Middle frontal gyrus (tissue), 1 donor: ENCODE measurements around the gene PEX6.
"Not testable (repeated sequence)": the region's sequence is repeated elsewhere in the genome, so short reads cannot be mapped to it uniquely, and the experiment has no call there.

Source experiments
- DNase-seq: peaks from one replicate; pipeline ENCODE4 v3.0.0-alpha.2; 2015; ENCODE audit warnings: low spot score; ENCODE audit errors: extremely low spot score

PEX6 gene

GRCh38 chr6:42978839-42979522, at the start of gene PEX6:
Gene PEX6 (minus strand): TSS chr6:42979181. CDS start chr6:42979150, 31 bp downstream.
- peak; percentile 70 for DNase-seq

- no peak for DNase-seq
These were observed 47.4 kb upstream of the PEX6 start for GRCh38 chr6:43026365-43026764.

- DNase-seq = no peak
These were observed 45.5 kb upstream of the PEX6 start for GRCh38 chr6:43024436-43024835.

GRCh38 chr6:43021270-43022047, 42.5 kb upstream of the PEX6 start, which contains the start of gene RRP36:
Gene RRP36 (plus strand): TSS chr6:43021623. CDS start chr6:43021655, 32 bp downstream.
- DNase-seq = peak; percentile 62

- no peak for DNase-seq
These were observed 41.9 kb upstream of the PEX6 start for GRCh38 chr6:43020847-43021246.

- no peak for DNase-seq
These were observed 41.2 kb upstream of the PEX6 start for GRCh38 chr6:43020052-43020705.

GRCh38 chr6:43019152-43019551, 40.2 kb upstream of the PEX6 start:
- no peak for DNase-seq

- DNase-seq = no peak
These were observed 38.0 kb upstream of the PEX6 start for GRCh38 chr6:43016943-43017334.

GRCh38 chr6:43016176-43016942, 37.4 kb upstream of the PEX6 start:
- no peak for DNase-seq

- DNase-seq = no peak
These were observed 35.5 kb upstream of the PEX6 start for GRCh38 chr6:43014434-43014909.

- peak; percentile 98 for DNase-seq
These were observed 35.0 kb upstream of the PEX6 start, which contains the start of the genes KLHDC3 and MEA1 for GRCh38 chr6:43013843-43014433. Gene KLHDC3 (plus strand): TSS chr6:43014249. CDS start chr6:43017193, 2,944 bp downstream. Gene MEA1 (minus strand): TSS chr6:43013946. CDS start chr6:43013813, 133 bp downstream.

- DNase-seq = no peak
These were observed 34.3 kb upstream of the PEX6 start for GRCh38 chr6:43013097-43013842.

- no peak for DNase-seq
These were observed 33.4 kb upstream of the PEX6 start for GRCh38 chr6:43012364-43012763.

GRCh38 chr6:43011207-43011606, 32.2 kb upstream of the PEX6 start:
- no peak for DNase-seq

- DNase-seq = no peak
These were observed 30.1 kb upstream of the PEX6 start for GRCh38 chr6:43009124-43009523.

- no peak for DNase-seq
These were observed 28.1 kb upstream of the PEX6 start for GRCh38 chr6:43007126-43007525.

GRCh38 chr6:43006251-43006650, 27.3 kb upstream of the PEX6 start:
- no peak for DNase-seq

GRCh38 chr6:43005844-43006243, 26.9 kb upstream of the PEX6 start:
- no peak for DNase-seq

- DNase-seq = no peak
These were observed 22.9 kb upstream of the PEX6 start for GRCh38 chr6:43001843-43002242.

GRCh38 chr6:42998205-42998604, 19.2 kb upstream of the PEX6 start:
- not testable (repeated sequence) for DNase-seq
